GM12891 (cell line): ENCODE results near the gene ZDHHC14.

Experiments used
- POLR2AphosphoS5 ChIP-seq: IDR thresholded peaks from 2 replicates; pipeline ENCODE4 v1.6.1; 2011; ENCODE audit warnings: low read depth, low read length, control low read depth
- POU2F2 ChIP-seq: IDR thresholded peaks from 2 replicates; pipeline ENCODE4 v1.6.1; 2011; ENCODE audit warnings: low read depth, mild to moderate bottlenecking, control low read depth, low read length, moderate library complexity

- TF ChIP-seq POU2F2 = no peak
- no peak for TF ChIP-seq POLR2AphosphoS5
Measured at GRCh38 chr6:157559201-157559756, 178.3 kb downstream of the ZDHHC14 start.
